ENCODE data around the gene FXR2. TPM values are rescaled to one million over a fixed set of nuclear protein-coding genes. Genes with fewer than 3 reads are reported as not detected.
A peak's percentile ranks its signal among the peaks of the same experiment; 100 is the strongest.

FXR2 gene
- total and polyA plus RNA-seq, 9 of the 15 experiments (the other 6 are each of a cell fraction or from before 2014, with no cell fraction given) = 2.0 to 49.3 (median 24.5) TPM

- no peak for TF ChIP-seq FOSL1 (tag; conservative IDR thresholded peaks at IDR 0.05)
- TF ChIP-seq THRB (CRISPR knock-in tag; conservative IDR thresholded peaks at IDR 0.05) = no peak
- no peak for TF ChIP-seq PHTF2 (CRISPR knock-in tag; IDR thresholded peaks at IDR 0.05)
- TF ChIP-seq ATF6 (CRISPR knock-in tag; IDR thresholded peaks at IDR 0.05) = peak; percentile 17; the same call in 1 of the 2 replicates
- TF ChIP-seq SP2 (IDR thresholded peaks at IDR 0.05; ENCODE audit: extremely low read depth, low read depth, low read length, poor library complexity, severe bottlenecking) = no peak
- TF ChIP-seq NONO (IDR thresholded peaks at IDR 0.05; ENCODE audit: low read depth in 2 of 2, low read length in 1 of 2) = no peak
- peak; percentile 99 for TF ChIP-seq MAX (CRISPR knock-in tag; IDR thresholded peaks at IDR 0.05)
- TF ChIP-seq ARID3B (CRISPR knock-in tag; IDR thresholded peaks at IDR 0.05; ENCODE audit: borderline replicate concordance) = no peak
- no peak for TF ChIP-seq ATF2 (CRISPR knock-in tag; IDR thresholded peaks at IDR 0.05)
- TF ChIP-seq SLC30A9 (CRISPR knock-in tag; IDR thresholded peaks at IDR 0.05) = no peak
- no peak for TF ChIP-seq YBX1 (IDR thresholded peaks at IDR 0.05)
- peak in 1 of 2 experiments; percentile 44; a peak in 1 of 3 replicates for TF ChIP-seq CBX3 (IDR thresholded peaks at IDR 0.05; ENCODE audit: borderline replicate concordance in 1 of 2, low read length in 2 of 2)
- TF ChIP-seq SREBF1 (IDR thresholded peaks at IDR 0.05; ENCODE audit: borderline replicate concordance, low read depth, low read length) = no peak
- peak; percentile 64; the same call in 1 of the 2 replicates for TF ChIP-seq ATF7 (IDR thresholded peaks at IDR 0.05)
- no peak for TF ChIP-seq ZNF778 (CRISPR knock-in tag; IDR thresholded peaks at IDR 0.05)
- TF ChIP-seq JUN (IDR thresholded peaks at IDR 0.05; ENCODE audit: borderline replicate concordance, low read depth, low read length) = peak; percentile 40; the same call in 1 of the 2 replicates
- 0 out of 2 replicates have a peak, but pooled peaks have one; percentile 5 for TF ChIP-seq JUN (CRISPR knock-in tag; IDR thresholded peaks at IDR 0.05; ENCODE audit: borderline replicate concordance)
- no peak for TF ChIP-seq MECOM (CRISPR knock-in tag; IDR thresholded peaks at IDR 0.05)
- TF ChIP-seq ZNF780A (CRISPR knock-in tag; IDR thresholded peaks at IDR 0.05) = no peak
- TF ChIP-seq POLR2H (tag; IDR thresholded peaks at IDR 0.05; ENCODE audit: low read depth) = peak; percentile 95
- no peak for TF ChIP-seq NCOR1 (IDR thresholded peaks at IDR 0.05)
These were observed 31.2 kb downstream of the FXR2 start, which contains the start of gene MPDU1 (continued) for GRCh38 chr17:7583253-7584109.

All from K562 (cell line).